Fibroblast of upper back skin (primary cell): Measurements from ENCODE around the gene ATP6V0A1.
A peak's percentile ranks its signal among the peaks of the same experiment; 100 is the strongest.
"Not testable (repeated sequence)": the region's sequence is repeated elsewhere in the genome, so short reads cannot be mapped to it uniquely, and the experiment has no call there.

Experiments used
- DNase-seq: peaks from one replicate; pipeline ENCODE4 v3.0.0-alpha.2; 2013

ATP6V0A1 gene

DNA sequence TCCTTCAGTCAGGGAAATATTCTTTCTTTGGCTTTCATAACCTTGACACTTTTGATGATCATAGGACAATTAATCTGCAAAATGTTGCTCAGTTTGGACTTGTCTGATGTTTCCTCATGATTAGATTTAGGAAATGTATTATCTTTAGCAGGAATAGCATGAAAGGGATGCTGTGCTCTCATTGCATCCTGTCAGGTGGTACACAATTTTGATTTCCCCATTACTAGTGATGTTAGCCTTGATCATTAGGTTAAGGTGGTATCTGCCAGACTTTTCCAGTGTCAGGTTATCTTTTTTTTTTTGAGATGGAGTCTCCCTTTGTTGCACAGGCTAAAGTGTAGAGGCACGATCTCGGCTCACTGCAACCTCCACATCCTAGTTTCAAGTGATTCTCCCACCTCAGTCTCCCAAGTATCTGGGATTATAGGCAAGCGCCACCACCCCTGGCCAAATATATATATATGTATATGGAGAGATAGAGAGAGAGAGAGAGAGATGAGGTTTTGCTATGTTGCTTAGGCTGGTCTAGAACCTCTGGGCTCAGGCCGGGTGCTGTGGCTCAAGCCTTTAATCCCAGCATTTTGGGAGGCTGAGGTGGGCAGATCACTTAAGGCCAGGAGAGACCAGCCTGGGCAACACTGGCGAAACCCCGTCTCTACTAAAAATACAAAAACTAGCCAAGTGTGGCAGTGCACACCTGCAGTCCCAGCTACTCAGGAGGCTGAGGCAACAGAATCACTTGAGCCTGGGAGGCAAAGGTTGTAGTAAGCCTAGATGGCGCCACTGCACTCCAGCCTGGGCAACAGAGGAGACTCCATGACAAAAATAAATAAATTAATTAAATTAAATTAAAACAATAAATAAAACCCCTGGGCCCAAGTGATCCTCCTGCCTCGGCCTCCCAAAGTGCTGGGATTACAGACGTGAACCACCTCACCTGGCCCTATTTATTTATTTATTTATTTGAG, 19.8 kb upstream of the ATP6V0A1 start:
- no peak for DNase-seq

DNA sequence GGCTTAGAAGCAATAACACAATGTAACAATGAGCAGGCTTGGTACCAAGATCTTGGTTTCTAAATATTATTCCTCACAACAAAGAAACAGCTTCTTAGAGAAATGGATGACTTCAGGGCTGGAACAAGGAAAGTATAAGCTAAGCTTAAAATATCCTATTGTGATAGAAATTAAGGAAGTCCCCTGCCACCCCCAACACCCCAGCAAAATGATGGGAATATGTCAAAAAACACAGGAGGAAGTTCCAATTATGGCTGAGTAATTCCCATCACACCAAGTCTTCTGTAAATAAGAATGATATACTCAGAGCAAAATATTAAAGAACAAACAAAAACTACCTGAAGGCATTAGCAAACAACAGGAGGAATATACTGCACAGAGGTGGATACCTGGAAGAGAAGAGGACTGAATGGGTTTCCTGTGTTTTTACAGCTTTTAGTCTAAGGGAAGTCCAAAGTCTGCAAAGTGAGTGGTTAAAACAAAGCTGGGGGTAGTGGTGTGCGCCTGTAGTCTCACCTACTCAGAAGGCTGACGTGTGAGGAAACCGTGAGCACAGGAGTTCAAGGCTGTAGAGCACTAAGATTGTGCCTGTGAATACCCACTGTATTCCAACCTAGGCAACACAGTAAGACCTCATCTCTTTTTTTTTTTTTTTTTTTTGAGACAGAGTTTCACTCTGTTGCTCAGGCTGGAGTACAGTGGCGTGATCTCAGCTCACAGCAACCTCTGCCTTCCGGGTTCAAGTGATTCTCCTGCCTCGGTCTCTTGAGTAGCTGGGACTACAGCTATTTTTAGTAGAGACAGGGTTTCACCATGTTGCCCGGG, 17.1 kb upstream of the ATP6V0A1 start:
- no peak for DNase-seq

DNA sequence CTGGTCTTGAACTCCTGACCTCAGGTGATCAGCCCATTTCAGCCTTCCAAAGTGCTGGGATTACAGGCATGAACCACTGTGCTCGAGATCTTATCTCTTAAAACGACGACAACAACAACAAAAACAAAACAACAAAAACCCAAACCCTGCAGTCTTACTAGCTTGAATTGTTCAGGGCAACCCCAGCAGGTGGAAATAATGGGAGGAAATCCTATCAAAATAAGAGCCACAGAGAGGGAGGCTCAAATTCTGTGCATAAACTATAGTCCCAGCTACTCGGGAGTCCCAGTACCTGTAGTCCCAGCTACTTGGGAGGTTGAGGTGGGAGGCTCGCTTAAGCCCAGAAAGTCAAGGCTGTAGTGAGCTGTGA, 16.5 kb upstream of the ATP6V0A1 start:
- no peak for DNase-seq

DNA sequence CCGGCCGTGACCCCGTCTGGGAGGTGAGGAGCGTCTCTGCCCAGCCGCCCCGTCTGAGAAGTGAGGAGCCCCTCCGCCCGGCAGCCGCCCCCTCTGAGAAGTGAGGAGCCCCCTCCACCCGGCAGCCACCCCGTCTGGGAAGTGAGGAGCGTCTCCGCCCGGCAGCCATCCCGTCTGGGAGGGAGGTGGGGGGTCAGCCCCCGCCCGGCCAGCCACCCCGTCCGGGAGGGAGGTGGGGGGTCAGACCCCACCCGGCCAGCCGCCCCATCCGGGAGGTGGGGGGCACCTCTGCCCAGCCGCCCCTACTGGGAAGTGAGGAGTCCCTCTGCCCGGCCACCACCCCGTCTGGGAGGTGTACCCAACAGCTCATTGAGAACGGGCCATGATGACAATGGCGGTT, 9.5 kb upstream of the ATP6V0A1 start:
- DNase-seq = not testable (repeated sequence)

DNA sequence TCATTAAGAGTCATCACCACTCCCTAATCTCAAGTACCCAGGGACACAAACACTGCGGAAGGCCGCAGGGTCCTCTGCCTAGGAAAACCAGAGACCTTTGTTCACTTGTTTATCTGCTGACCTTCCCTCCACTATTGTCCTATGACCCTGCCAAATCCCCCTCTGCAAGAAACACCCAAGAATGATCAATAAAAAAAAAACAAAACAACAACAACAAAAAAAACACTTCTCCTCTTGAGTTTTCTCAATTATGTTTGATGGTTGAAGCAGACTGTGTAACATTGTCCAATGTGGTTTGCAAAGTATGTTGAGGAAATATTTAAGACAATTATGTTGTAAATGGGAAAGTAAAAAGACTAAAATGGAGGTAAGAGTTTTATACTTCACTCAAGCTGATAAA, 8.8 kb upstream of the ATP6V0A1 start:
- DNase-seq = not testable (repeated sequence)

DNA sequence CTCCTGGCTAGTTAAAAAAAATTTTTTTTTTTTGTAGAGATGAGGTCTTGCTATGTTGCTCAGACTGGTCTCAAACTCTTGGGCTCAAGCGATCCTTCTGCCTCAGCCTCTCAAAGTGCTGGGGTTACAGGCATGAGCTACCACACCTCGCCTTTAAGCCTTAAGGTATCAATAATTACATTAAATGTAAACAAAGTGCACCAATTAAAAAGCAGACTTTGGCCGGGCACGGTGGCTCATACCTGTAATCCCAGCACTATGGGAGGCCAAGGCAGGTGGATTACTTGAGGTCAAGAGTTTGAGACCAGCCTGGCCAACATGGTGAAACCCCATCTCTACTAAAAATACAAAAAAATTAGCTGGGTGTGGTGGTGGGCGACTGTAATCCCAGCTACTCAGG, 7.4 kb upstream of the ATP6V0A1 start:
- DNase-seq = not testable (repeated sequence)

DNA sequence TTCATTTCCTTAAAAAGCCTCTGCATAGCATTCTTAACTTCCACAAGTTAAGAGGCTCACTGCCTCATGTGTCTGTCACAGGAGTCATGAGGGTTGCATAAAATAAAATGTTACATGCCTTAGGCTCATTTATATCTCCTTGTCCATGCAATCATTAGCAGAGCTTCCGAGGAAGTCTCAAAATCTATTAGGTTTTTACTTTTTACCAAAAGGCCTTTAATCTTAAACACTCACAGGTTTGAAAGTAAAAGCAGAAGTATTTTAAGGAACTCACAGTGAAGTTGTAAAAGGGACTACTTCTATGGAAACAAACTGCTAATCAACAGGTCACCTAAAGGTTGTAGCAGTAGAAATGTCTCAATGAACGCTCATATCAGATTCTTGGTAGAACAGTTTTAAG, 5.2 kb upstream of the ATP6V0A1 start:
- DNase-seq = no peak

DNA sequence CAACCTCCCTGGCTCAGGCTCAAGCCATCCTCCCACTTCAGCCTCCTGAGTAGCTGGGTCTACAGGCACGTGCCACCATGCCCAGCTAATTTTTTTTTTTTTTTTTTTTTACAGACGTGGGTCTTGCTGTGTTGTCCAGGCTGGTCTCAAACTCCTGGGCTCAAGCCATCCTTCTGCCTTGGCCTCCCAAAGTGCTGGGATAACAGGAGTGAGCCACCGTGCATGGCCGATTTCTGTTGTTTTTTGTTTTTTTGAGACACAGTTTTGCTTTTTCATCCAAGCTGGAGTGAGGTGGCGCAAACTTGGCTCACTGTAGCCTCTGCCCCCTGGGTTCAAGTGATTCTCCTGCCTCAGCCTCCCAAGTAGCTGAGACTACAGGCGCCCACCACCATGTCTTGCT, 3.7 kb upstream of the ATP6V0A1 start:
- DNase-seq = not testable (repeated sequence)

DNA sequence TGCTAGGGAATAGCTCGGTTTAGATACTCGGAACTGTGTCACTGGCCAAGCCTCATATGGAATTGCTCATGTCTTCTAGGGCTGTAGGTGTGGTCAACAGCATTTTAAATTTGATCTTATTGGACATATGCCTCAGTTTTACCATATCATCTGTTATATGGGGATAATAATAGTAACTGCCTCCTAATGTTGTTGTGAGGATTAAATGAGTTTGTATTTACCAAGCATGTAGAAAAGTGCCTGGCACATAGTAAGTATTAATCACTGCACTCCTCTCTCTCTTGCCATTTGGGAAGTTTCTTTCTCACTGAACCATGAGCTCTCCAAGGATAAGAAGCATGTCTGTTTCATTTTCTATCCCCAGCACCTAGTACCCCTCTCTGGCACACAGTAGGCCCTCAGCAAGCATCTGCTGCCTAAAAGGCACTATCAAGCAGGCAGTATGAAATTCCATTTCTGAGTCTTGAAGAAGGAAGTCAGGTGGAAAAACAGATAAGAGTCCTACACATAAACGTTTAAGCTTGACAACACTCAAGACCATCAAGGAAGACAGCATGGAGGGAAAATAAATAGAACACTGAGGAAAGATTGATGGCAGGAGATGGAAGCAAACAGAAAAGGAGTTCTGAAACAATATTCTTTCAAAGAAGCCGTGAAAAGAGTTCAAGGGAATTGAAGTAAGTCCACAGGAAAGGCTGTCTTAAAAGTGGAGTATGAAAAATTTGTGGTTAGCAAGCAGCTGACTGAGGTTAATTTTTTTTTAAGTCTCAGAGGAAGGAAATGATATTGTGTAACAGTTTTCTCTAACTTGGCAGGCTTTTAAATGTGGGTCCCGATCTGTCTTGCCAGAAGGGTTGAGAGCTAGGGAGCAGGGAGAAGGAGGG, 2.2 kb upstream of the ATP6V0A1 start:
- peak; percentile 85 for DNase-seq

DNA sequence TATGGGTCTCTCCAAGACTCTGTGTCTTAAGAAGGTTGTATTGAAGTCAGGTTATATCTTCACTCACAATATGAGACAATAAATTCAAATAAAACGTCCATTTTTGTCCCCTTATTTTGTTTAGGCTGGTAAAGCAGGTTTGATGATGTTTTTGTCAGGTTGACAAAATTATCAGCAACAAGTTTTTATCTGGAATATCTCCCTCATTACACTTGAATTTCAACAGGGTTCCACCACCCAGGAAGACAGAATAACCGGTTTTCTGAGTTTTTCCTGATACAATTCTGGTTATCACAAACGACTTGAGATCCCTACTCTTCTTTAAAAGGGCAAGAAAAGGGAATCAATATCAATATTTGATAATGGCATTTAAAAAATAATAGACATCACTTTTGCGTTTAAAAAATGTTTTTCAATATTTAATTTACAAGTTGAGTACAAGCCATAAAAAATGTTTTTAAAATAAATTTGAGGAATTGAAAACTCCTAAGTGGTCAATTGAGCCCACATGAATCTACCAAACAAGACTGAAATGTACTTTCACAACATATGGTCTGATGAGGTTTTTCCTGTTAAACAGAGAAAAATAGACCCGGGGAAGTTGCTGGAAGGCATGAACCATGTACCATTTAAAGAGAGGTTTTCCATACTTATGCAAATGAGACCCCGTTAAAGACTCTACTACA, 1.4 kb upstream of the ATP6V0A1 start:
- peak; percentile 11 for DNase-seq

DNA sequence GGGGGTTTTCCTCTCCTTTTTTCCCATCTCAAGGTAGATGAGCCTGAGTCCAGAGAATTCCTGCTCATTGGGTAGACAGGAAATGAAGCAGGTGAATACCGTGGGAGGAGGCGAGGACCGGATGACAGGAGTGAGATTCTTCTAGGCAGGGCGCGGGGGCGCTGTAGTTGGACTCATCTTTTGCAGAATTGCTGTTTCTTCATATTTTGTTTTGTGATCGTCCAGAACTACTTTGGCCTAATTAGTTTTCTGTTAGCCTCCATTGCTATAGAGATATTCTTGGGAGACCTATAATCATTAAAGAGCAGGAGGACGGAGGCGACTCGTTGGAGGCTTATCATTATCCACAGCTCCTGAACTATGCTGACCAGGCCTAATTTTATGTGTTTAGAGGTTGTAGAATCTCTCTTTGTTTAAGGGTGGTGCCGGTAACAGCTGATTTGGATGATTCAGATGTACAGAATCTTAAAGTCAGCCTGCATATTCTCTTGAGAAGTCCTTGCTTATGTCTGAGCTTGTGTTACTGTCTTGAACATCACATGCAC, 650 bp downstream of the ATP6V0A1 start:
- peak; percentile 39 for DNase-seq

DNA sequence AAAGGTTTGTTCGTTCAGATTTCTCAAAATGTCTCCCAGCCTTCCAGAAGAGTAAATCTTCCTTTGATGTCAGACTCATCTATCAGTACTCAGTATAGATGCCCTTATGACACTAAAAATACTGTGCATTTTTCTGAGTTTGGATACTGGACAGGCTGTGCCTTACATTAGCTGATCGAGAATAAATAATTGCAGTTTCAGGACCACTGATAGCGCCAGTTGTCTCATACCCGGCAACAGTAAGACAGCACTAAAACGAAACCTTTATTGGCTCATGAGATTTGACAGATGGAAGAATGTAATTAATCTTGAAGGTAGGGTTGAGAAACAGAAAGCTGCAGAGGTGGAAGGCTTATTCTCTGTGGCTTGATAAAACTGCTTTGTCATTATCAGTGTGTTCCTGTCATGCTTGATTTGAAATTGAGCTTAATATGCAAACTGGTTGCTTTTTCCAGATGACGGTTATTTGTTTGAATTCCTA, 1.2 kb downstream of the ATP6V0A1 start:
- DNase-seq = peak; percentile 59

DNA sequence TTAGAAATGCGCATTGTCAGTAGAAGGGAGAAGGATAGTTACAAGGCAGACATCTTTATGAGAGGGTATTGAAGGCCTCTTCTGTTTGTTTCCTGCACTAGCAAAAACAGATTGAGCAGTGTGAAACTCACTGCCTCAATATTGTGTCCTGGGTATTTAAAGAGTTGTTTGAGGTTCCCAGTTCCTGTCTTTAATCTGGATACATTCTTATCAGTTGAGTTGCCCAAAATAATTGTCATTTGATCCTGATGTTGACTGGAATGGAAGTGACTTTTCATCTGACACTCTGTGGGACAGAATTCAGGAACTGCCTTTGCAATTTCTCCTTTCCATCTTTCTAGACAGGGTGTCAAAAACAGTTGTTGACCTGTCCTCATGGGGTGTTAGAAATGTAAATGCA, 1.7 kb downstream of the ATP6V0A1 start:
- no peak for DNase-seq

DNA sequence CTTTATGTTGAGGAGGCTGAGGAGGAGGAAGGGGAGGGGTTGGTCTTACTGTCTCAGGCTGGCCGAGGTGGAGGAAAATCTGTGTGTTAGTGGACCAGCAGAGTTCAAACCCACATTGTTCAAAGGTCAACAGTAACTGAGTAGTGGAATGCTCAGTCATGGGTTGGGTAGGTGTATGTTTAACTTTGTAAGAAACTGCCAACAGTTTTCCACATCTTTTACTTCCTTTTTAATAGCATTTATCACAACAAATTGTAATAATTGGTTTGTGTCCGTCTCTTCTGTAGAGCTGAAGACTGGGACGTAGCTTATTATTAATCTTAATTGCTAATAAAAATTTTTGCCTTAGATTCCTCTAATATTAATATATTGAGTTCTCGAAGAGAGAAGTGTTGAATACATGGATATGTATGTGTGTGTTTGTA, 5.3 kb downstream of the ATP6V0A1 start:
- DNase-seq = no peak

DNA sequence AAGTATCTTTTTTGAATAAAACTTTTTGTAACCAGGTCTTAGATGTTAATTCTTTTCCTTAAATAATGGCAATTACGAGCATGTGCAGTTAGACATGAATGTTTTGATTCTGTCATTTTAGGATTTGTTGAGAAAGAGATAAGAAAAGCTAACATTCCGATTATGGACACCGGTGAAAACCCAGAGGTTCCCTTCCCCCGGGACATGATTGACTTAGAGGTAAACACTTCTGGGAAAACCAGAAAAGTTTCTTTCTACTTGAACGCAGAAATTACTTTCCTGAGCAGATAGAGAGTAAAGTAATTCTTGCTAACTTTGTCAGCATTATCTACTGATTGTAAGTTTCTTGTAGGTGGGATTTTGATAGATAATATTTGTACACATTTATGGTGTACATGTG, 9.2 kb downstream of the ATP6V0A1 start:
- no peak for DNase-seq

DNA sequence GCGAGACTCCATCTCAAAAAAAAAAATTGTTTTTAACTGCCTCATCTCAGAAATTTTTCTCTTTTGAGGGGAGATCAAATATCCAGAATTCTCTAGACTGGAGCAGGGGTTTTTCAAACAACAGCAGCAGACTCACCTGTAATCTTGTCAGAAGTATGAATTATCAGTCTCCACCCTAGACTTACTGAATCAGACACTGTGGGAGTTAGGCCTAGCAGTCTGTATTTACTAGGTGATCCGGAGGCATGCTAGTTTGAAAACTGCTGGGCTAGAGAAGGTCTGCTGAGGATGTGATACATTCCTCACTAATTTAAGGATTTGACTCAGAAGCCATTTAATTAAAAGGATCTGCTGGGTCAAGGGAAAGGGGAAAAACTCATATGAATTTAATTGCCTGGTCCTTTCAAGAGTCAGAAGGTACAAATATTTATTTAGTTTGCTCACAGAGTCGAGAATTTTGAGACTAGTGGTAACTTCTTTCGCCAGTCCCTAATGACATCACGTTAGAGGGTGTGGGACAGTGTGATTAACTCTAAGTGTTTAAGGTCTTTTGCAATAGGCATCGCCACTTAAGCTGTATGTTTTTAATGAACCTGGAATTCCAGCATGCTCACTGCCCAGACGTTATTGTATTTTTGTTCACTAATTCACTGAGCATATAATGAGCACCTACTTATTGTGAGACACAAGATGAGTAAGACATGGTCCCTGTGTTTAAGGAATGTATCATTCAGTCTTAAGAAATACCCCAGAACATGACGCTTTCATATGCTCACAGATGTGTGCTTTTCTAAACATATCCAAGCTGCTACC, 14.2 kb downstream of the ATP6V0A1 start:
- peak; percentile 83 for DNase-seq

DNA sequence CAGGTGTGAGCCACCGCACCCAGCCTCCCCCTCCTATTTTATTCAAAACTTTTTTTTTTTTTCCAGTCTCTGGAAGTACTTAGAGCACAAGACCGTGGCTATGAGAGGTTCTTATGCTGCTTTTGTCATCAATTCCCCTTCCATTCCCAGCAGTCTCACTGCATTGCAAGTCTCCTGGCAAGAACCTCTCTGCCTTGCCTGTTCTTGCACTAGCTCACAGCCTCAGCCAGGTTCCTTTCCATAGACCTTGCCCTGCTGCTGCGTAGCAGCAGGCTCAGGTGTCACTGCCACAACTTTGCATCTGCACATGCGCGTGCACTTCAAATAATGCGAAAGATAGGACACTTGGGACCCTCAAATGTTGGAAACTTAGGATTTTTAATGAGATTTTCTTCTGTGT, 15.6 kb downstream of the ATP6V0A1 start:
- DNase-seq = no peak

DNA sequence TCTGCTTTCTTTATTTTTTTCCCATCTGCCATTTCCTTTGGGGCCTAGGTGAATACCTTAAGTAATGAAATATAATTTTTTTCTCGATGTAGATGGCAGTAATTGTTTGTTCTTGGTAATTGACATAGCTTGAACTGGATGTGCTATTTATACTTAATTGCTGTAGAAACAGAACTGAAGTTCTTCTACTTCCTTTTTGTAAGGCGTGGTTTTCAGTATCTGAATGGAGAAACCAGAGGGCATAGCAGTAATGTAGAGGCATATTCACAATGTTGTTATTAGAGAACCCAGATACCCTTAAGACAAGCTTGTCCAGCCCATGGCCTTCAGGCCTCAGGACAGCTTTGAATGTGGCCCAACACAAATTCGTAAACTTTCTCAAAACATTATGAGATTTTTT, 16.4 kb downstream of the ATP6V0A1 start:
- DNase-seq = no peak

DNA sequence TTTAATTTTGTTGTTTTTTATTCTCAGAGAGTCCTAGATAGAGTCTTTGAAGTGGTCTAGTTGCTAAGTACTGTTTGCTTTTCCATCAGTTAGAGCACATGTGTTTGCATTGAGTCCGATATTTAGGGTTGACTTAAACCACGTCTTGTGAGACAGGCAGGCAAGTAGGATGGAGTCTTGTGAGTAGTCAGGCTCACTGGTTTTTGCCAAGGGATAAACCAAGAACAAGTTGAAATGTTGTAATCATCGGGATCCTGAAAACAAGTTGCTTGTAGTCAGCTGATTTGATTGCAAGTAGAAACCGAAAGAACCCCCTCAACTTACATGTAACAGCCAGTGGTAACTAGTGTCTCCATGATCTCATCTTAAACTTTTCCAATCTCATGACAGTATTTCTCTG, 17.2 kb downstream of the ATP6V0A1 start:
- no peak for DNase-seq

DNA sequence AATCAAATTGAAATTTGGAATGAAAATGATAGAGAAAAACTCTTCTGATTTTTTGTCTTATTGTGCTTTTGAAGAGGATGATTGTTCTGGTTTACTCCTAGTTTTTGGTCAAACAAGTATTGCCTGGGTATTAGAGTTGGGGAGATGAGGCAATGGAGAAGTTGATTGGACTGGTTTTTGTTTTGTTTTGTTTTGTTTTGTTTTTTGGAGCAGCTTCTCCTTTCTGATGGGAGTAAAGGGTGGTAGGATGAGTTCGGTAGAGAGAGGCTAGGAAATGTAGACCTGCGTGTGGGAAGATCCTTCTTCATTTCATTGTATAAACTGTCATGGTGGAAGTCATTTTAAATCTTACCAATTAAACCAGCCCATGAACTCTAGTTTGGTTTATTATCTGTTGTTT, 17.7 kb downstream of the ATP6V0A1 start:
- DNase-seq = no peak

DNA sequence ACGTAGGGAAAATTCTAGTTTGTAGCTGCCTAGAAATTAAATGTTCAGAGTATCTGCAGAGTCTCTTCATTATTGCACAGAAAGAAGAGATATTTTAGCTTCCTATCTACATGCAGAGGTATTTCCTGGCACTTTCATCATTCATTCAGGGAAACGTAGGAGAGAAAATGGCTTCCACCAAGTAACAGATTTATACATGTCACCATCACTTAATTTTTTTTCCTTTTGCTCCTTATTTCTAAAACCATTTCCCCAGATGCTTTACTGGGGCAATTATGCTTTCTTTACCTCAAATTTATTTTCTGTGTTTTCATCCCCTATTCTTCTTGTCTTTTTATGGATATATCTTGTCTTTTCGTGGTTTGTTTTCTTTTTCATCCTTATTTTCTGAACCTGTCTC, 18.5 kb downstream of the ATP6V0A1 start:
- no peak for DNase-seq
